Measurements from ENCODE around the gene SUMF1.

The SUMF1 gene

GRCh38 chr3:4466741-4467521 is at the start of gene SUMF1:
SUMF1 (minus strand) TSS chr3:4467269; CDS start chr3:4467245, 24 bp downstream.
- in situ Hi-C loops (cut with MboI; ENCODE audit: low sequenced_read_pairs), result no loop called here
- no peaks in the 10 kb centered on the region for H3K9me3 ChIP-seq
- H3K4me1 ChIP-seq, result peaks cover 3% of the 10 kb centered on the region; the same call in 1 of the 2 replicates
- no peaks in the 10 kb centered on the region for H3K36me3 ChIP-seq (replicated peaks)
- H3K27me3 ChIP-seq (ENCODE audit: low read depth), result no peaks in the 10 kb centered on the region
- H3K4me3 ChIP-seq, result peak within 1 kb of the TSS; percentile 80
- peak; percentile 59 to 81 for DNase-seq (ENCODE audit: low spot score in 2 of 2)

DNA sequence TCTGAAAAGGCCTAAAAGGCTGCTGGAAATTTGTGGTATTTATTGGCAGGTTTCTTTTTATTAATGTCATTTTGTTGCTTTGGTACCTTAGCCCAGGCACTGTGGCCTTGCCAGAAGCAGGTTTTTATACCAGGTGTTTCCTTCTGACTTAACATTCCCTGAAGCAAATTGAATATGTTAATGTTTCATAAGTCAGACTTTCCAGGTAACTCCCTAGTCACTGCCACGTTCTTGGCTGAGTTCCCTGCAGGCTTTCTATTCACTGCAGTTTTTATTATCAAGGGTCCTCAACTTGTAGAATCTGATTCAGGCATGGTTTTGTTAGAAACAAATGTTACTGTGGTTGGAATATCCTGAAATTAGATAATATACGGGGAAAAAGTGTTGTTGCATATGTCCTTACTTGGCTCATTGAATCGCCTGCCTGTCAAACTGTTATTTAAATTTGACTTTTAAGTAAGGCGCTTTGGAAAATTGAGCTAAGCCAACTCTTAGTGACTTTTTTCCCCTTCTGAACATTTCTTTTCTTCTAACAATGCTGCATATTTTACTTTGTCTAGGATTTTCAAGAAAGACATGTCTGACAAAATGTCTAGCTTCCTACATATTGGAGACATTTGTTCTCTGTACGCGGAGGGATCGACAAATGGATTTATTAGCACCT is 49.0 kb upstream of the SUMF1 start:
- DNase-seq (ENCODE audit: low spot score in 2 of 2), result no peak
- Histone ChIP-seq H3K4me1 (no peaks in the 10 kb centered on the region), H3K27me3 (ENCODE audit: low read depth) (no peaks in the 10 kb centered on the region), H3K36me3 (replicated peaks) (no peaks in the 10 kb centered on the region), H3K9me3 (no peaks in the 10 kb centered on the region), H3K4me3 (no peak overlapping the region)
- in situ Hi-C loops (cut with MboI; ENCODE audit: low sequenced_read_pairs), result no loop called here

GRCh38 chr3:4514916-4515315 is 47.8 kb upstream of the SUMF1 start:
- no peak overlapping the region for H3K4me3 ChIP-seq
- no peaks in the 10 kb centered on the region for H3K27me3 ChIP-seq (ENCODE audit: low read depth)
- H3K9me3 ChIP-seq, result no peaks in the 10 kb centered on the region
- no peak for DNase-seq (ENCODE audit: low spot score in 2 of 2)
- no peaks in the 10 kb centered on the region for H3K36me3 ChIP-seq (replicated peaks)
- in situ Hi-C loops (cut with MboI; ENCODE audit: low sequenced_read_pairs), result no loop called here
- H3K4me1 ChIP-seq, result no peaks in the 10 kb centered on the region

DNA sequence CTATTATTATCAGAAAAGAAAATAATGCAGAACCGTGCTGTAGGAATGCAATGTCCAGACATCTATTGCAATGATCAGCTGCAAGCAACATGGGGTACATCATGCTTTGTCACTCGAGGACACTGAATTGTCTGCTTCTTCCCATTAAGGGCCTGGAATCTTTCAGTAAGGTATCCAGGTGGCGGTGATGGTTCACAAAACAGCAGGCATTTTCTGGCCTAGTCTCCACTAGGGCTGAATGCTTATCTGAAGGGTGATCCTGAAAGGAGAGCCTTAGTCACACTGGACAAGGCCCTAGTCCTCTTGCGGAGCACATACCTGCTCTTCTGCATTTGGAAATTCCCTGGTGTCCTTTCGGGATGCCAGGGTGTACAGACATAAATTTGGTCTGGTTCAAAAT is 47.3 kb upstream of the SUMF1 start:
- H3K36me3 ChIP-seq (replicated peaks), result no peaks in the 10 kb centered on the region
- in situ Hi-C loops (cut with MboI; ENCODE audit: low sequenced_read_pairs), result no loop called here
- no peaks in the 10 kb centered on the region for H3K9me3 ChIP-seq
- H3K4me1 ChIP-seq, result no peaks in the 10 kb centered on the region
- no peak for DNase-seq (ENCODE audit: low spot score in 2 of 2)
- H3K4me3 ChIP-seq, result no peak overlapping the region
- no peaks in the 10 kb centered on the region for H3K27me3 ChIP-seq (ENCODE audit: low read depth)

- Histone ChIP-seq H3K27me3 (ENCODE audit: low read depth) (no peaks in the 10 kb centered on the region), H3K4me1 (no peaks in the 10 kb centered on the region), H3K4me3 (no peak overlapping the region), H3K9me3 (no peaks in the 10 kb centered on the region), H3K36me3 (replicated peaks) (no peaks in the 10 kb centered on the region)
- no peak for DNase-seq (ENCODE audit: low spot score in 2 of 2)
- in situ Hi-C loops (cut with MboI; ENCODE audit: low sequenced_read_pairs), result no loop called here
Observed at GRCh38 chr3:4512895-4513616, 46.0 kb upstream of the SUMF1 start.

DNA sequence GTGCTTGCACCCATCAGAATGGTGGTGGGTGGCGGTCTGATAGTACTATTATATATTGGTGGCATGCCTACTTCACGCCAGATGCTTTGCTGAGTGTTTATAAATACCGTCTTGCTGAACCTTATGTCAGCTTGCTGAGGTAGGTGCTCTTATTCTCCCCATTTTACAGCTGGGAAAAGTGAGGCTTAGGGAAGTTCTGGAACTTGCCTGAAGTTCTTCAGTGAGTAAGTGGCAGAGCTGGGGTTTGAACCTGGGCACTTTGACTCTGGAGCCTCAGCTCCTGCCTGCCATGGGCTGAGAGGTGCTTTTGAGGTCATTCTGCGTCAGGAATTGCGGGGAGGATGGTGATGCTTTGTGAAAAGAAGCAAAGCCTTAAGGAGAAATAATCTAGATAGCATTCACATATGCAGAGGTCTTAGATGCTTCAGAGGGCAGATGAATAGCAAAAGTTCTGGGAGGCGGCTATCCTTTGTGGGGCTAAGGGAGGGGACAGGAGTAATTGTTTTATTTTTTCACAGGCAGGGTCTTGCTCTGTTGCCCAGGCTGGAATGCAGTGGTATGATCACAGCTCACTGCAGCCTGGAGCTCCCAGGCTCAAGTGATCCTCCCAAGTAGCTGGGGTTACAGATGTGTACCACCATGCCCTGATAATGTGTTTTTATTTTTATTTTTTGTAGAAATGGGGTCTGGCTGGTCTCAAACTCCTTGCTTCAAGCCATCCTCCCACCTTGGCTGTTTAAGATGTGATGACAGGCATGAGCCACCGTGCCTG is 44.6 kb upstream of the SUMF1 start:
- Histone ChIP-seq H3K9me3 (no peaks in the 10 kb centered on the region), H3K36me3 (replicated peaks) (no peaks in the 10 kb centered on the region), H3K4me1 (no peaks in the 10 kb centered on the region), H3K27me3 (ENCODE audit: low read depth) (no peaks in the 10 kb centered on the region), H3K4me3 (no peak overlapping the region)
- in situ Hi-C loops (cut with MboI; ENCODE audit: low sequenced_read_pairs), result no loop called here
- no peak for DNase-seq (ENCODE audit: low spot score in 2 of 2)

DNA sequence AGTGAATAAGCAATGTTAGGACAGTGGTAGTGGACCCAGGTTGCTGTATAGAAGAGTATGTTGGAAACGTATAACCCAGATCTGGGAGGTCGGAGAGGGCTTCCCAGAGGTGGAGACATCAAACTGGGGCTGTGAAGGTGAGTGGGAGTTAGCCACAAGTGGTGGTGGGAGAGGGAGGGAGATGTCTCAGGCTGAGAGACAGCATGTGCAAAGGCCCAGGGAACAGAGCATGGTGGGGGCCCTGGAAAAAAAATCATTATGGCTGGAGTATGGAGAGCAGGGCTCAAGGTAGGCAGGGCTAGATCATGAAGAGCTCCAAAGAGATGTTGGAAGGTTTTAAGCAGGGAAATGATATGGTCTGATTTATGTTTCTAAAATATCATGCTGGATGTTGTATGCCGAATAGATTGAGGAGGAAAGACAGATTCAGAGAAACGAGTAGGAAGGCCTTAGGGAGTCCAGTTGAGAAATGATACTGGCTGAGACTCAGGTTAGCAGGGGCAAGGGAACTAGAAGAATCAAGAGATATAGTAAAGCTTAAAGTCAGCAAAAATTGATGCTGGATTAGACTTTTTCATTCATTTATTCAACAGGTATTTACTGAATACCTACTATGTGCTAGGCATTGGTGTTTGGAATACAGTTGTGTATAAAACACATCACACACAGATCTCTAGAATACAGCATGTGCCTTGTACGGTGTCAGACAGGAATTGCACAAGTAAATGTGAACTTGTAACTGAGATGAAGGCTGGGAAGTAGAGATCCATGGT is 43.1 kb upstream of the SUMF1 start:
- Histone ChIP-seq H3K4me1 (no peaks in the 10 kb centered on the region), H3K27me3 (ENCODE audit: low read depth) (no peaks in the 10 kb centered on the region), H3K36me3 (replicated peaks) (no peaks in the 10 kb centered on the region), H3K9me3 (no peaks in the 10 kb centered on the region), H3K4me3 (no peak overlapping the region)
- in situ Hi-C loops (cut with MboI; ENCODE audit: low sequenced_read_pairs), result no loop called here
- no peak for DNase-seq (ENCODE audit: low spot score in 2 of 2)

DNA sequence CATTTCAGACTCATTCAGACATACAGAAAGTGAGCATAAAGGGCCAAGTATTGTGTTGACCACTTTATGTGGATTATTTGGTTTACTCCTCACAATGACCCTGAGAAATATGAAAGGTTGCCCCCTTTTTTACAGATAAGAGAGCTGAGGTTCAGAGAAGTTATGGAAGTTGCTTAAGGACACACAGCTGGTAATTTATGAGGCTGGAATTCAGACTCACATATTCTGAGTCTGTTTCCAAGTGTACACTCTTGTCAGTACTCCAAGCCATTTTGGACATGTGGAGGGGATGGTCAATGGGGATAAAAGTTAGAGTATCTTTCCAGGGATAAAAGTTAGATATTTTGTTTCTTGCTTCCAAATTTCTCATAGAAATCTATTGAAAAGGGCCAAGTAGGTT is 42.0 kb upstream of the SUMF1 start:
- H3K4me3 ChIP-seq, result no peak overlapping the region
- H3K36me3 ChIP-seq (replicated peaks), result no peaks in the 10 kb centered on the region
- in situ Hi-C loops (cut with MboI; ENCODE audit: low sequenced_read_pairs), result no loop called here
- no peaks in the 10 kb centered on the region for H3K4me1 ChIP-seq
- no peak for DNase-seq (ENCODE audit: low spot score in 2 of 2)
- H3K27me3 ChIP-seq (ENCODE audit: low read depth), result no peaks in the 10 kb centered on the region
- no peaks in the 10 kb centered on the region for H3K9me3 ChIP-seq

- no peak overlapping the region for H3K4me3 ChIP-seq
- H3K27me3 ChIP-seq (ENCODE audit: low read depth), result no peaks in the 10 kb centered on the region
- H3K36me3 ChIP-seq (replicated peaks), result no peaks in the 10 kb centered on the region
- in situ Hi-C loops (cut with MboI; ENCODE audit: low sequenced_read_pairs), result no loop called here
- DNase-seq (ENCODE audit: low spot score in 2 of 2), result no peak
- H3K4me1 ChIP-seq, result no peaks in the 10 kb centered on the region
- H3K9me3 ChIP-seq, result no peaks in the 10 kb centered on the region
Observed at GRCh38 chr3:4508048-4508981, 41.2 kb upstream of the SUMF1 start.

DNA sequence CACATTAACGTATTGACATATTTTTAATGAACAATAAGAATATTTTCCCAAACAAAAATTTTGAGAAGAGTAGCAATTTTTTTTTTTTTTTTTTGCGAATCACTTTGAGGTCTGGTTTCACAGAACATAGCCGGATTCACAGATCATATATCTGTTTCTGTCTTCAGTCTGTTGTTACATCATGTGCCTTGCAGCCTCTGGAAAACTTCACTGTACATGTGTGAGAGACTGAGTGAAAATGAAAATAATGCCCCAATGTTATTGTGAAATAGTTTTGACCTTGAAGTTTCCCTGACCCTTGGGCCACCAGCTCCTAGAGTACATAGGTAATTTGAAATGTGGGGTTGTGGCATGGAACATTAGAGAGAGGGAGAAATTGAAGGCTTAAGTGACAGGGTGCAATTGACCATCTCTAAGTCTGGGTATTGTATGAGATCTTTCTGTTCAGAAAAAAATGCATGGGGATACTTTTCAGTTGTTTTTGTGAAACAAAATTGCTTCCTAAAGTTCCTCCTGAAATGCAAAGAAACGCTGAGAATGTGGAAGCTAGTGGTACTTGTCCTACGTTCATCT is 40.0 kb upstream of the SUMF1 start:
- in situ Hi-C loops (cut with MboI; ENCODE audit: low sequenced_read_pairs), result no loop called here
- DNase-seq (ENCODE audit: low spot score in 2 of 2), result no peak
- no peak overlapping the region for H3K4me3 ChIP-seq

GRCh38 chr3:4506559-4507023 is 39.5 kb upstream of the SUMF1 start:
- Histone ChIP-seq H3K4me1 (no peaks in the 10 kb centered on the region), H3K4me3 (no peak overlapping the region), H3K27me3 (ENCODE audit: low read depth) (no peaks in the 10 kb centered on the region), H3K9me3 (no peaks in the 10 kb centered on the region), H3K36me3 (replicated peaks) (no peaks in the 10 kb centered on the region)
- no peak for DNase-seq (ENCODE audit: low spot score in 2 of 2)
- in situ Hi-C loops (cut with MboI; ENCODE audit: low sequenced_read_pairs), result no loop called here

More for the DNA sequence above, 40.0 kb upstream of the SUMF1 start:
- Histone ChIP-seq H3K27me3 (ENCODE audit: low read depth) (no peaks in the 10 kb centered on the region), H3K36me3 (replicated peaks) (no peaks in the 10 kb centered on the region), H3K9me3 (no peaks in the 10 kb centered on the region), H3K4me1 (no peaks in the 10 kb centered on the region)

Measured in HAP-1 (cell line).